H1 (cell line): ENCODE results near the gene KIF1C. TPM values are rescaled to one million over a fixed set of nuclear protein-coding genes. Genes with fewer than 3 reads are reported as not detected.

Source experiments
- CTCF ChIA-PET: fragments of 300-600 bp; sonication (Branson Sonifier 250); formaldehyde crosslinking; loops from one replicate; lab custom pipeline; 2021; ENCODE audit not compliant: partially characterized antibody; lab: Charles Lee
- POLR2A ChIA-PET: fragments of 300-600 bp; sonication (Branson Sonifier 250); formaldehyde crosslinking; loops from one replicate; lab custom pipeline; 2021; ENCODE audit warnings: inconsistent platforms; ENCODE audit not compliant: partially characterized antibody; lab: Charles Lee
- DNase-seq, 2 experiments: peaks; one replicate each; pipeline versions ENCODE4 v3.0.0 to v3.0.0-alpha.2; 2010 to 2022; ENCODE audit warnings: low spot score in 2 of 2, low read depth in 1 of 2, mixed read lengths in 1 of 2
- FAIRE-seq: peaks from 2 replicates; lab custom pipeline; 2011; peaks lifted over from hg19 to GRCh38; lab: Jason Lieb, UNC
- H2AFZ ChIP-seq: 2 replicates; pipeline ENCODE4 v1.8.1; 2012; ENCODE audit warnings: low read length, inconsistent platforms
- H2AK5ac ChIP-seq: 2 replicates; pipeline ENCODE4 v1.6.1; 2013; ENCODE audit warnings: low read depth, low read length
- H2BK120ac ChIP-seq: replicated peaks from 2 replicates; pipeline ENCODE3; 2013; ENCODE audit warnings: low read depth, low read length, inconsistent platforms
- H2BK12ac ChIP-seq: 2 replicates; pipeline ENCODE4 v1.6.1; 2013; ENCODE audit warnings: low read depth, low read length
- H2BK15ac ChIP-seq: 2 replicates; pipeline ENCODE4 v1.6.1; 2013; ENCODE audit warnings: low read length
- H2BK20ac ChIP-seq: 2 replicates; pipeline ENCODE4 v1.6.1; 2013; ENCODE audit warnings: low read length
- H2BK5ac ChIP-seq: 2 replicates; pipeline ENCODE4 v1.6.1; 2013; ENCODE audit warnings: low read depth, low read length
- H3K14ac ChIP-seq: 2 replicates; pipeline ENCODE4 v1.6.1; 2013; ENCODE audit warnings: inconsistent platforms; ENCODE audit not compliant: insufficient read length
- H3K18ac ChIP-seq: 2 replicates; pipeline ENCODE4 v1.6.1; 2013; ENCODE audit warnings: low read length; ENCODE audit errors: extremely low read depth
- H3K23ac ChIP-seq: 2 replicates; pipeline ENCODE4 v1.6.1; 2013; ENCODE audit warnings: inconsistent platforms; ENCODE audit not compliant: insufficient read length
- H3K23me2 ChIP-seq: 2 replicates; pipeline ENCODE4 v1.6.1; 2013; ENCODE audit warnings: low read depth, low read length
- H3K27ac ChIP-seq: 2 replicates; pipeline ENCODE4 v1.6.1; 2011; ENCODE audit warnings: low read depth, low read length, inconsistent platforms
- H3K27me3 ChIP-seq, 4 experiments: replicated peaks in 1 of 4; 1 replicate in 1 of 4; 2 replicates in 3 of 4; pipeline versions ENCODE4 v1.6.1 to v1.8.1; 2011 to 2013; ENCODE audit warnings: low read length in 3 of 4, mild to moderate bottlenecking in 3 of 4, inconsistent platforms in 2 of 4, mixed read lengths in 2 of 4, moderate library complexity in 1 of 4; ENCODE audit not compliant: control insufficient read depth in 3 of 4, insufficient read depth in 3 of 4; ENCODE audit errors: extremely low read depth in 1 of 4
- H3K36me3 ChIP-seq, 4 experiments: 2 replicates each; pipeline versions ENCODE4 v1.6.1 to v1.8.1; 2011 to 2013; ENCODE audit warnings: mild to moderate bottlenecking in 4 of 4, low read length in 3 of 4, moderate library complexity in 2 of 4, control low read depth in 1 of 4, inconsistent platforms in 1 of 4; ENCODE audit not compliant: insufficient read depth in 4 of 4, control insufficient read depth in 2 of 4
- H3K4ac ChIP-seq: replicated peaks from 2 replicates; pipeline ENCODE3; 2013; ENCODE audit warnings: low read length, low read depth, mixed read lengths, inconsistent platforms; ENCODE audit not compliant: insufficient read length
- H3K4me1 ChIP-seq, 4 experiments: replicated peaks in 1 of 4; 1 replicate in 1 of 4; 2 replicates in 3 of 4; pipeline versions ENCODE4 v1.6.1 to v1.8.1; 2011 to 2013; ENCODE audit warnings: low read length in 3 of 4, inconsistent platforms in 2 of 4, mixed read lengths in 1 of 4; ENCODE audit not compliant: insufficient read depth in 4 of 4, control insufficient read depth in 3 of 4
- H3K4me2 ChIP-seq, 2 experiments: 2 replicates each; pipeline versions ENCODE4 v1.6.1 to v1.8.1; 2011 to 2013; ENCODE audit warnings: low read depth in 2 of 2, low read length in 2 of 2, control low read depth in 1 of 2, inconsistent platforms in 1 of 2, mild to moderate bottlenecking in 1 of 2; ENCODE audit not compliant: insufficient read depth in 1 of 2
- H3K4me3 ChIP-seq, 4 experiments: fragments of 200-600, 300-600 bp in 1 of 4; sonication (generic), shearing (Covaris generic), sonication (Bioruptor Twin) in 1 of 4; 2 replicates each; pipeline versions ENCODE4 v1.5.1 to v1.8.1; 2011 to 2016; ENCODE audit warnings: low read length in 4 of 4, low read depth in 3 of 4, control low read depth in 2 of 4, inconsistent platforms in 2 of 4, mild to moderate bottlenecking in 2 of 4, mixed read lengths in 1 of 4, moderate library complexity in 1 of 4; ENCODE audit not compliant: insufficient read depth in 2 of 4; ENCODE audit errors: extremely low read depth in 1 of 4
- H3K56ac ChIP-seq: replicated peaks from 2 replicates; pipeline ENCODE3; 2013; ENCODE audit warnings: low read depth, mild to moderate bottlenecking, mixed read lengths, low read length, inconsistent platforms; ENCODE audit not compliant: insufficient read length
- H3K79me1 ChIP-seq: 2 replicates; pipeline ENCODE4 v1.6.1; 2013; ENCODE audit warnings: low read depth, low read length, control low read depth
- H3K79me2 ChIP-seq, 2 experiments: 2 replicates each; pipeline versions ENCODE4 v1.6.1 to v1.8.1; 2012 to 2013; ENCODE audit warnings: low read length in 2 of 2, mild to moderate bottlenecking in 2 of 2, inconsistent platforms in 1 of 2; ENCODE audit not compliant: insufficient read depth in 2 of 2, control insufficient read depth in 1 of 2
- H3K9ac ChIP-seq, 4 experiments: replicated peaks in 1 of 4; 1 replicate in 1 of 4; 2 replicates in 3 of 4; pipeline versions ENCODE4 v1.6.1 to v1.8.1; 2011 to 2013; ENCODE audit warnings: low read depth in 3 of 4, low read length in 3 of 4, control low read depth in 2 of 4, mild to moderate bottlenecking in 2 of 4, moderate library complexity in 2 of 4, inconsistent platforms in 1 of 4; ENCODE audit errors: extremely low read depth in 1 of 4
- H3K9me3 ChIP-seq, 2 experiments: 2 replicates each; pipeline versions ENCODE4 v1.6.1 to v1.8.1; 2012 to 2013; ENCODE audit warnings: mild to moderate bottlenecking in 2 of 2, moderate library complexity in 2 of 2, control low read depth in 1 of 2, inconsistent platforms in 1 of 2, low read depth in 1 of 2, low read length in 1 of 2, mixed read lengths in 1 of 2; ENCODE audit not compliant: insufficient read depth in 2 of 2
- H4K20me1 ChIP-seq, 2 experiments: replicated peaks in 1 of 2; 2 replicates each; pipeline versions ENCODE3 to v1.8.1; 2011 to 2013; ENCODE audit warnings: inconsistent platforms in 2 of 2, low read length in 2 of 2, mild to moderate bottlenecking in 1 of 2; ENCODE audit not compliant: insufficient read depth in 2 of 2, control insufficient read depth in 1 of 2
- H4K5ac ChIP-seq: 2 replicates; pipeline ENCODE4 v1.6.1; 2013; ENCODE audit warnings: low read length, low read depth, mixed read lengths, inconsistent platforms; ENCODE audit not compliant: insufficient read length
- H4K8ac ChIP-seq: 2 replicates; pipeline ENCODE4 v1.8.0; 2013; ENCODE audit warnings: mild to moderate bottlenecking, moderate library complexity, low read length, inconsistent platforms; ENCODE audit not compliant: insufficient read depth; ENCODE audit errors: extremely low read depth
- H4K91ac ChIP-seq: replicated peaks from 2 replicates; pipeline ENCODE3; 2013; ENCODE audit warnings: low read length, mixed read lengths, inconsistent platforms; ENCODE audit not compliant: insufficient read length
- CTCF ChIP-seq, 3 experiments: IDR thresholded peaks; 1 replicate in 2 of 3; 2 replicates in 1 of 3; pipeline versions ENCODE4 v1.5.1 to v1.6.1; 2011; ENCODE audit warnings: low read length in 3 of 3, mild to moderate bottlenecking in 3 of 3, inconsistent platforms in 2 of 3, low read depth in 1 of 3, moderate library complexity in 1 of 3; ENCODE audit not compliant: insufficient read depth in 1 of 3; ENCODE audit errors: control extremely low read depth in 1 of 3
- RBBP5 ChIP-seq: IDR thresholded peaks from 2 replicates; pipeline ENCODE4 v1.7.1; 2012; ENCODE audit warnings: low read depth, mild to moderate bottlenecking, inconsistent platforms, low read length, moderate library complexity, borderline replicate concordance
- SIN3A ChIP-seq, 2 experiments: IDR thresholded peaks in 1 of 2; conservative IDR thresholded peaks in 1 of 2; 2 replicates each; pipeline ENCODE4 v1.6.1; 2011 to 2012; ENCODE audit warnings: low read length in 2 of 2, improper control_type of control experiment in 1 of 2, low read depth in 1 of 2, mild to moderate bottlenecking in 1 of 2
- SUZ12 ChIP-seq: fragments of 200-600 bp; sonication (generic); IDR thresholded peaks from 2 replicates; pipeline ENCODE4 v1.6.1; 2012; ENCODE audit warnings: mild to moderate bottlenecking, inconsistent platforms, low read length, moderate library complexity, mixed read lengths
- TAF1 ChIP-seq: IDR thresholded peaks from 2 replicates; pipeline ENCODE4 v1.6.1; 2011; ENCODE audit warnings: mild to moderate bottlenecking, low read depth, low read length
- WGBS, 2 experiments: shearing (Covaris generic) in 1 of 2; methylation state at CpG; one replicate each; pipeline versions ENCODE4 v1.1.6 to v1.1.7; 2013 to 2015; ENCODE audit warnings: low lambda C conversion rate in 2 of 2, mixed read lengths in 2 of 2, inconsistent platforms in 1 of 2, low coverage in 1 of 2, missing lambda C conversion rate in 1 of 2; ENCODE audit not compliant: insufficient replicate concordance in 2 of 2, insufficient coverage in 1 of 2, insufficient read length in 1 of 2; ENCODE audit errors: extremely low coverage in 1 of 2, missing lambda C conversion rate in 1 of 2; 5-methylcytosine and 5-hydroxymethylcytosine counted together
- polyA plus RNA-seq, 7 experiments: library from polyadenylated mRNA; depleted of rRNA in 3 of 7; stranded (reverse) in 5 of 7; unstranded in 2 of 7; fragments of >200 nt in 5 of 7; fragments of 200-250 nt in 2 of 7; gene quantifications; 1 replicate in 5 of 7; 2 replicates in 1 of 7; 4 replicates in 1 of 7; pipeline versions ENCODE4 v1.2.1 to v1.2.3, GENCODE V29; 2011 to 2013; ENCODE audit warnings: missing spikeins in 2 of 7, mixed read lengths in 2 of 7
- total RNA-seq: library from RNA; stranded (reverse); fragmentation: NEBNext Ultra II Directional; extraction: Animal tissue kit (Norgen Biotek cat#: 25700); gene quantifications from 2 replicates; pipeline ENCODE4 v1.2.1, GENCODE V29; 2021

KIF1C gene
- total and polyA plus RNA-seq, 2 of the 8 experiments (the other 6 are each of a cell fraction or from before 2014, with no cell fraction given): 14.3 to 114 TPM

- FAIRE-seq: no peak
- Histone ChIP-seq H3K4me2 (no peak overlapping the region), H3K79me2 (no peaks in the 10 kb centered on the region), H4K91ac (no peak overlapping the region), H2BK15ac (no peak overlapping the region), H3K18ac (no peak overlapping the region), H3K14ac (no peak overlapping the region), H3K27ac (no peak overlapping the region)
- WGBS, 2 experiments: 95% methylated on average over 6 of the region's 6 CpGs; no CpG with 5 or more reads in 1 of the 2 experiments
- ChIA-PET POLR2A (interaction anchor here (0.9 to 1.5 kb wide), 4 partner anchors 25 to 60 kb away, joined by 3 read pairs; partner anchors contain the start of genes INCA1, KIF1C and SPAG7), CTCF (interaction anchor here (1.0 to 11.5 kb wide), 8 partner anchors 8 to 167 kb away, joined by 3 to 102 read pairs (median 4); partner anchors contain the start of gene SLC52A1)
- TF ChIP-seq SIN3A (conservative IDR thresholded peaks at IDR 0.05 in 1 of 2, IDR thresholded peaks at IDR 0.05 in 1 of 2; ENCODE audit: low read depth in 1 of 2, low read length in 2 of 2) (no peak), SUZ12 (no peak), RBBP5 (no peak), CTCF (IDR thresholded peaks at IDR 0.05; ENCODE audit: control extremely low read depth in 1 of 3, insufficient read depth in 1 of 3, low read depth in 1 of 3, low read length in 3 of 3) (peak in 1 of 3 experiments; percentile 17; a peak in 1 of 4 replicates), TAF1 (no peak)
- TF ChIP-seq, all 59 proteins: peak for 1
- H3K4me3 ChIP-seq: no peak overlapping the region
- no peaks in the 10 kb centered on the region for H3K9me3 ChIP-seq
- H3K4me1 ChIP-seq: no peaks in the 10 kb centered on the region
- no peak overlapping the region; the same call in 1 of the 2 replicates for H4K8ac ChIP-seq
- no peak overlapping the region for H2BK12ac ChIP-seq
- H3K36me3 ChIP-seq: peaks cover 0 to 21% (median 5%) of the 10 kb centered on the region in 4 experiments; a peak in 3 of 8 replicates
- H3K4ac ChIP-seq: no peak overlapping the region
- H3K79me1 ChIP-seq: no peaks in the 10 kb centered on the region
- H3K27me3 ChIP-seq: peaks cover 0 to 2% (median 0%) of the 10 kb centered on the region in 4 experiments; a peak in 1 of 7 replicates
- no peak overlapping the region for H3K9ac ChIP-seq
- H4K5ac ChIP-seq: no peak overlapping the region
- no peak overlapping the region for H3K56ac ChIP-seq
- DNase-seq: no peak
- no peak overlapping the region for H2BK120ac ChIP-seq
- no peak overlapping the region for H2BK5ac ChIP-seq
- no peak overlapping the region for H3K23ac ChIP-seq
- H2AFZ ChIP-seq: no peak overlapping the region
- H3K23me2 ChIP-seq: no peaks in the 10 kb centered on the region
- no peak overlapping the region for H2AK5ac ChIP-seq
- H2BK20ac ChIP-seq: no peak overlapping the region
- H4K20me1 ChIP-seq: peaks cover 0 to 3% of the 10 kb centered on the region in 2 experiments
These were observed 29.5 kb downstream of the KIF1C start for GRCh38 chr17:5027299-5027698.
